Stimulated activated CD8-positive, alpha-beta memory T cell treated with anti-CD3 and anti-CD28 coated beads, Interleukin-7, amount 100 ng/mL, for 4 hours (primary cell): ENCODE results near the gene MGRN1.

ENCODE experiments used
- DNase-seq, 2 donors: peaks; one replicate each; pipeline ENCODE4 v3.0.0-alpha.2; 2020; ENCODE audit warnings: low read depth in 2 of 2

The MGRN1 gene

DNA sequence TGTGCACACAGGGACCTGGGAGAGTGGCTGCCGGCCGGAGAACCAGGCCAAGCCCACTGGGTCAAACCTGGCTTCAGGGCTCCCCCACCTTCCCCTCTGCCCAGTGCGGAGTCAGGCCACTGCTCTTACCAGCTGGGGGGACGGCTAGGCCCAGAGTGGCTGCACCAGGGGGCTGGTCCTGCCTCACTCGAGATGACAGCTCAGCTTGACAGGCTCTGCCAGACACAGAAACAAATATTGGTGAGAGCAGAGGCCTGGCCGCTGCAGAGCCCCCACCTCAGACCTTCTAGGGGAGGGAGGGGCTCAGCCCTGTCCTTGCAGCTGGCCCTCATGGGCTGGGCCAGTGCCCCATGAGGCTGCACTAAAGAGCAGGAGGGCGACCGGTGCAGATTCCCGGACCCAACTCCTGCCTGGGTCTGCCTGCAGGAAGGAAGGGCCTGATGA lies 73.2 kb downstream of the MGRN1 start:
- no peak for DNase-seq

DNA sequence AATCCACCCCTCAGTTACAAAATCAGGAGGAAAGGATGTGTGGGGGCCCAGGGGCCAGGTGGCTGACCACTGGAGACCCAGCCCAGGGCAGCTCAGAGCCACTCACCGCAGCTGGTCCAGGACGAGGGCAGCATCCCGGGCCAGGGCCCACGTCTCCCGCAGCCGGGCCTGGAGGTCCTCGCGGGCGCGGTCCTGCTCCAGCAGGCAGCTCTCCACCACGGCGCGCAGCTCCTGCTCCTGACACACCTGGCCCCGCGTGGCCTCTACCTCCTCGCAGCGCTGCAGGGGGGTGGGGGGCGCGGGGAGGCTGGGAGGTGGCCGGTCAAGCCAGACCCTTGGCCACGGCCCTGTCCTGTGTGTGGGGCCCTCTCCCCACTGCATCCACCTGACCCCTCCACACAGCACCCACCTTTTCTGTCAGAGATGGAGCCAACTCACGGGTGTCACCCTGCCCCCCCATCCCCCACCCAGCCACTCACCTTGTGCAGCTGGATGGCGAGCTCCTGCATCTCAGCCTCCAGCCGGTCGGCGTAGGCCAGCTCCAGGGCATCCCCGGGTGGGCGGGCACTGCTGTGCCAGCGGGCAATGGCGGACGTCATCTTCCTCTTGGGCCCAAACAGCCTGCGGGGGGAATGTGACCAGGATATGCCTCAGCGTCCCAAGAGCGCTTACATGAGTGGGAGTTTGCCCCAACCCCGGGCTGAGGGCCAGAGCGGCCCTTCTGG lies 73.9 kb downstream of the MGRN1 start:
- DNase-seq = no peak

DNA sequence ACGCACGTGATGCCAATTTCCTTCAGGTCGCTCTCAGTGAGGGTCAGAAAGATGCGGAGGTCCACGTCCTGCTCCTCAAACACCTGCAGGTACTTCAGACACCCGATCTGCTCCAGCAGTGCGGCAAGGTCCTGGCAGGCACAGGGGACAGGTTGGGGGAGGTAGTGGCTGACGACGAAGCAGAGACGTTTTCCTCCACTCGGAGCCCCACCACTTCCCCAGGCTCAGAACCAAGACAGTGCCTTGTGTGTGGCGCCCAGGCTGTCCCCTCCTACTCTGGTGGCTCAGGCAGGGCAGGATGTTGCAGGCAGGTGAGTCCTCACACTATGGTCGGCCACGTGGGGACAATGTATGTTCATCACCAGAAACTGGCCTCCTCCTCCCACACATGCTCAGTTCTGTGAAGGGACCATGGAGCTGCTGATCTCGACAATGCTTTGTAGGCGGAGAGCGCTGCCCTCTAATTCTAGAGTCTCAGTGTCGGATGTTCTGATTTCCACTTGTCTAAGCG lies 74.5 kb downstream of the MGRN1 start:
- DNase-seq = no peak

DNA sequence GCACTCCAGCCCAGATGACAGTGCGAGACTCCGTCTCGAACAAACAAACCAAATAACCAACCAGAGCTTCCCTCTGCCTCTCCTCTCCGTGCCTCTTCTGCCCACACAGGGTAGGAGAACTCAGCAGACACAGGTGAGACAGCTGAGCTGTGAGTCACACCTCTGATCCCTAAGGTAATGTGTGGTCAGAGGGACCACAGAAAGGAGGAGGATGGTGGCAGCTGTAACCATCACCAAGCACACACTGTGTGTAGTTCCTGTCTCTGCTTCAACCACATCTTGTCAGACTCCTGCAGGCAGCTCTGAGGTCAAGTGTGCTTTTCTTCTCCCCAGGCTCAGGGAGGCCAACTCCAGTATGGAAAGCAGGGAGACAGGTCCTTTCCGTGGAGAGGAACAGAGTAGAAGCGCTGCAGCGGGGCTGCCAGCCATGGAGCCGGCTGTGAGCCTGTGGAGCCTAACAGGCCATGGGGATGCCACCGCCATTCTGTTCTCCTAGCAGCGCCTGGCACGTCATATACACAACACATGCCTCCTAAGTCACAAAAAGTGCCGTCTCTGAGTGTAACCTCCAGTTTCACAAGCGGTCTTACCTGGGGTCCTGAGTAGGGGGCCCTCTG lies 75.9 kb downstream of the MGRN1 start:
- peak; percentile 17 to 45 for DNase-seq

DNA sequence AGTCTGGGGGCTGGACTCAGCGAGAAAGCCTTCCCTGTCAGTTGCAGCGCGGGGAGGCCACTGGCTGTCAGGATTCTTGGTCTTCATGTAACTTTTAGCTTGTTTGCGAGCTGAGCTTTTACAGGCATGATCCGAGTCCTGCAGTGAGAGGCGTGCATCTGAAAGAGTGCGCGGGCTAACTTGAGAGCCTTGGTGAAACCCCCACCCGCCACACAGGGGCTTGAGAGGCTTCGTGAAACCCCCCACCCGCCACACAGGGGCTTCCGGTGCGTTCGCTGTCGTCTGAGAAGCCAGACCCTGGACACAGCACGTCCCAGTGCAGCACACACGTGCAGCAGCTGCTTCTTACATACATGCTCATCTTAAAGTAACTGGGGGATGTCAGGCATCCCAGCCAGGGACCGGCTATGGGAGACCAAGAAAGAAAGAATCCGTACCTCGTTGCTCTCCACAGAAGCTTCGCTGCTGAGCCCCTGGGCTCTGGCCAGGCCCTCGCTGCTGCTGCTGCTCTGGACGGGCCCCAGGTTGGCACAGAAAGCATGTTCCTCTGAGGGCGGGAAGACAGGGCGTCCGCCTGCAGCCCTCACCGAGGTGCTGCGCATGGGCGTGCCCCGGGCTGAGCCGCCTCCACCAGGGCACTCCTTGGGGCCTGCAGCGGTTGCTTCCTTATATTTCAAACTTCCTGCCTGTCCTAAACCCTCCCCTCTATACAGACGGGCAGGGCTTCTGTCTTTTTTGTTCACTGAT lies 76.5 kb downstream of the MGRN1 start:
- no peak for DNase-seq

DNA sequence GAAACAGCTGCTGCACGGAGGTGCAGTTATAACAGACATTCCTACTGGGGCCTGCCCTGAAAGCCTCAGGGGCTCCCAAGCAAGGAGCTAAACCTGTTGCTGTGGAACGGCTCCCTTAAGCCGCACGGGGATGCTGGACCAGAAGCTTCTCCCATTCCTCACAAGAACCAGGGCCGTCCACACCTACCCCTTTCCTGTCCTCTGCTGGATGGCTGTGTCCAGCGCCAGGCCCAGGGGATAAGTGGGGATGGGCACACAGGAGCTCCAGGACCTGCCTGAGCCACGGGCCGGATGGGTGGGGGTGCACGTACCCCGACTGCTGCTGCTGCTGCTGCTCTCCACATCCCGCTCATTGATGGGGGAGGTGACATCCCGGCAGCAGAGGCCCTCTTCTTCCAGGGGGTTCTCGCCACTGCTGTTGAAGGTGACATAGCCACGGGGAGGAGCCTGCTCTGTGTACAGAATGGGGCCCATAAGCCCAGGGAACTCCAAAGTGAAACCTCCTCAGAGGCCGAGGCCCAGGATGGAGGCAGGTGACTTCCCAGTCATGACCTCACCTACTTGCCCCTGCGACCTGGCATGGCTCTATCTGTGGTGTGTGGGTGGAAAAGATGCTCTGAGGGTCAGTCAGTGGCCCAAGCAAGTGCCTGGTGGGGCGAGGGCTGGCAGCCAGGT lies 77.3 kb downstream of the MGRN1 start:
- no peak for DNase-seq

DNA sequence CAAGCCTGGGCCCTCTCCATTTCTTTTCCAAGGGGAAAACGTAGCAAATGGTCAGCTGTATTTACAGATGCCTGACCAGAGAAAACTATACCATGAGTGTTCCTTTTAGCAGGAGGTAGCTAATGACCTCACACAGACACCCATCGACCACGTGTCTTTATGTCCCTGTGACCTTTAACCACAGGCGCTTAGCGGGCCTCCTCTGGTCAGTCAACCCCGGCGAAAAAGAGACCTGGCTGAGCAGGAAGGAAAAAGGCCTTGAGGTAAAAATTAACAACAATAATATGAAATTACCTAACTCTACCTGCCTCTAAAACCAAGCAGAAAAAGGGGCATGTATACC lies 77.8 kb downstream of the MGRN1 start:
- DNase-seq = no peak

DNA sequence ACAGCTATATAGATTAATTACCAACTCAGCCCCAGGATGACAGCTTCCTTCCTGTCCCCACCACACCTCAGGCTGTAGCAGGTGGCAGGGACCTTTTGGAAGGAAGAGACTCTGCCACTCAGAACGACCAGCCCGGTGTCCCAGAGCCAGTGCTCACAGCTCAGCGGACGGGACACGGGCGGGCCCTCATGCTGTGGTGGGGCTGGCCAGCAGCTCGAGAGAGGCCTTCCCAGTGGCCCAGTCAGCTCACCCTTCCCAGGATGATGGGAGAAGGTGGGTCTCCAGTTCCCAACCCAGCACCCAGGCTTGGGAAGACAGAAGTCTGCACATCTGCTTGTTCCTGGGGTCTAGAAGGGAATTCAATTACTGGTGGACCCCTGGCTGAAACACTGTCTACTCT lies 79.3 kb downstream of the MGRN1 start:
- no peak for DNase-seq

DNA sequence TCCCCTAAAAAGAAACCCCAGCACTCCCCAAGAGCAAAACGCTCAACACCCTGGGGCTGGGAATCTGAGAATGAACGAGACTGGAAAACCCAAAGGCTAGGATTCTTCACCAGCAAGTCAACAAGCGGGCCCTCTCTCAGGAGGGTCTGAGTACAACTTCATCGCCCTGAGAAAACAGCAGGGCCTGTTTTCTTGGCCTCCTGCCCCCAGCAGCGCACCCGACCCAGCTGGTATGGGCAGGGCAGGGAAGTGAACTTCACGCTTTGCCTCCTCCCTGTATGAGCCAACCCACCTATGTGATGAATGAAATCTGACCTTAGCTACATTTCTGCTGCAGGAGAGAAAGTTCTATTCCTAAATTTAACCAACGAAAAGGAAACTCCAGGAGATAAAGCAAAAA lies 79.9 kb downstream of the MGRN1 start:
- DNase-seq = no peak

DNA sequence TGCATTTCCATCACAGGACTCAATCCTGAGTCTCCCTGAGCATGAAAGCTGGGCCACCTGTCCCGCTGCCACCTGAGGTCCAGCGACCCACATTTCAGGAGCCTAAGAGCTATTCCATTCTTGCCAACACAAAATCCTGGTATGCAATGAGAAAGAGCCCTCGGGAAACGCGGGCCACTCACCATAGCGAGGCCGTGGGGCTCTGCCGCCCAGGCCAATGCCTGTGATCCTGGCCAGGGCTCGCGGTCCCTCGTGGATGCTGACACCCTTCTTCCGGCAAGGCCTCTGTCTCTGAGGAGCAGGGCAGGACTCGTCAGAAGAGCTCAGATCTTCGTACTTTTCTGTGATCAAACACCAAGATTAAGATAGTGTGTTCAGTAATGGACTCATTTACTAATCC lies 80.3 kb downstream of the MGRN1 start:
- no peak for DNase-seq

DNA sequence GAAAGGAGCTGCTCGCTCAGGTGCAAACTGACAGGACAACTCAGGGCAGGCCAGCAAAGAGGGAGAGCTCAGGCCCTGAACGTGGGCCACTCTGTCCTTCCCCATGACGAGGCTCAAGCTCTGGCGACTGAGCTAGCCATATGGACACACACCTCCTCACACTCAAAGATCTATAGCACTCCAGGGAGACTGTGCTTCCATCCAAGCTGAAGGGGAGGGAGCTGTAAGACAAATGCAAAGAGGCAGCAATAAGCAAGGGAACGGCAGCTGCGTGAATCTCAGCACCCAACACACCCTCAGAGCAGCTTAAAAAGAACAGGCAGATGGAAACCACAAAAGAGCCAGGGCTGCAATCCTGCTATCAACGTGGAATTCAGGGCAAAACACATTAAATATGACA lies 82.2 kb downstream of the MGRN1 start:
- no peak for DNase-seq

DNA sequence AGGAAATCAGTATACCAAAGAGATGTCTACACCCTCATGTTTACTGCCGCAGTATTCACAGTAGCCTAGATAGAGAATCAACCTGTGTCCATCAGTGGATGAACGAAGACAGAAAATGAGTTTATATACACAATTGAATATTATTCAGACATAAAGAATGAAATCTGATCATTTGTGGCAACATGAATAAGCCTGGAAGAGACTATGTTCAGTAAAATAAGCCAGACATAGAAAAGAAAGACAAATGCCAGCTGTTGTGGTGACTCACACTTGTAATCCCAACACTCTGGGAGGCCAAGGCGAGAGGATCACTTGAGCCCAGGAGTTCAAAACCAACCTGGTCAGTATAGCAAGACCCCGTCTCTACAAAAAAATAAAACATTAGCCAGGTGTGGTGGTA lies 84.9 kb downstream of the MGRN1 start:
- no peak for DNase-seq

DNA sequence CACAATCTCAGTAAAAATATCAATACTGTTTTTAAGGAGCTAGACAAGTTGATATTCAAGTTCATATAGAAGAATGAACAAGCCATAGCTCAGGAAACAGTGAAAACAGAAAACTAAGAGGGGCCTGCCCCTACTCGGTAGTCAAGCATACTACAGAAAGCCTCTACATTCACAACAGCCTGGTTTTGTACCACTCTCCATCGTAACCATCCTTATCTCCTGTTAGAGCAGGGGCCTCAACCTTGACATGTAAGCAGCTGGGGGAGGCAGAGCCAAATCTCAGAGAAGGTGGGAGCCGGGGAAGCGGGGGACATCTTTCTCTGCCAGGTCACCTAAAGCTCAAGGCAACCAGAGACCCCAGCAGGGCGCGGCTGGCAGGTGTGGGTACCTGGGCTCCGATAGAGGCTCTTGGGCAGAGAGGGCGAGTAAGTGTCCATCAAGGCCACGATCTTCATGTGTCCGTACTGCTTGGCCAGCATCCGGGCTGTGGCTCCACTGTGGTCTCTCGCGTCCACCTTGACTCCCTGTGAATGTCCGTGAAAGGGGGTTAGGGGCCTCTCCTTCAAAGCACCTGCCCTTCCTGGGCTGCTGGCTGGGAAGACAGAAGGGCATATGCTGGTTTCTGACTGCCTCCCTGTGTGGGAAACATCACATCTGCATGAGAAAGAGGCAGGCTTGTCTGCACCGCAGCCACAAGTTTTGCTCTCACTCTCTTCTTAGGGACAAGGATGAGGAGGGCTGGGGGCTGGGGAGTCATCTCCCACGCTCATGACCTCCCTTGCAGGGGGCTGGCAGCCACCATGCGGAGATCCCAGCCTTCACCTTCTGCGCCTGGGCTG lies 89.3 kb downstream of the MGRN1 start:
- no peak for DNase-seq

DNA sequence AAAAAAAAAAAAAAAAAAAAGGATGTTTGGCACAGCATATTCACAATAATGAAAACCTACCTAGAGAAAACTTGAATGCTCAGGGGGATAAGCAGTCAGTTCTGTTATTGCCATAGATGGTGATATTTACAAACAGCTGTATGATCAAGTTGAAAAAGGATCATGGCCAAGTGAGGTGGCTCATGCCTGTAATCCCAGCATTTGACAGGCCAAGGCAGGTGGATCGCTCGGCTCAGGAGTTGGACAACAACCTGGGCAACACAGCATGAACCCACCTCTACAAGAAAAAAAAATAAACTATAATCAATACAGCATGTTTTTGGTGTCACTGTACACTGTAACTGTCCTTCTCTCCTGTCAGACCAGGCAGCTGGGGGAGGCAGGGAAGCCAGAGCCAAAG lies 90.4 kb downstream of the MGRN1 start:
- DNase-seq = no peak

DNA sequence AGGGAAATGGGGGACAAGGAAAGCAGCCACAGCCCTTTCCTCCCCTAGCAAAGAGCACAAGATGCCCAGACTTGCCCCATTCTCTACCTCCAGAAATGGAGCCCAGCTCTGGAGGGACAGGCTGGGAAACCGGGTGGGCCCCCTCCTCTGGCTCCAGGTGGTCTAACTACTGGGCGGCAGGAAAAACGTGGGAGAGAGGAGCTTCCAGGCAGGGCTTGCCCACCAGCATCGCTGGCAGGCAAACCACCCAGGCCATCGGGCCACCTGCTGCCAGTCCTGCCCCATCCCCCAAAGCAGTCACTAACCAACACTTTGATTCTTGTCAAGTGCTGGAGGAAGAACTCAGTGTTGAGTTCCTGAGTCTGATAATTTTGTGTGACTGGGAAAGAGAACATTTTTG lies 93.8 kb downstream of the MGRN1 start:
- no peak for DNase-seq

DNA sequence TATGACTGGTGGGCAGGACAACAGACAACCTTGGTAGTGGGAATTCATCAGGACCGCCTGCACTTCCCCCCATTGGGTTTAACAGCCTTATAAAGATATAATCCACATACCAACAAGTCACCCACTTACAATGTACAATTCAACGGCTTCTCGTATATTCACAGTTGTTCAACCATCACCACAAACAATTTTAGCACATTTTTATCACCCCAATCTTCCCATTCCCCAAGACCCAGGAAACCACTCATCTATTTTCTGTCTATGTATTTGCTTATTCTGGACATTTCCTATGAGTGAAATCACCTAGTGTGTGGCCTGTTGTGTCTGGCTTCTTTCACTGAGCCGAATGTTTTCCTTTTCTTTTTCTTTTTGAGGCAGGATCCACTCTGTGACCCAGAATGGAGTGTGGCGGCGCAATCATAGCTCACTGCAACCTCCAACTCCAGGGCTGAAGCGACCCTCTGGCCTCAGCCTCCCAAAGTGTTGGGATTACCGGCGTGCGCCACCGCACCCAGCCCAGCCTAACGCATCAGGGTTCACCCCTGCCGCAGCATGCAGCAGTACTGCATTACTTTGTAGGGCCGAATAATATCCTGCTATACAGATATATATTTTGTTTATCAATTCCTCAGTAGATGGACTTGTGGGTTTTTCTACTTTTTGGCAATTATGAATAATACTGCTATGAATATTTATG lies 98.6 kb downstream of the MGRN1 start:
- no peak for DNase-seq

DNA sequence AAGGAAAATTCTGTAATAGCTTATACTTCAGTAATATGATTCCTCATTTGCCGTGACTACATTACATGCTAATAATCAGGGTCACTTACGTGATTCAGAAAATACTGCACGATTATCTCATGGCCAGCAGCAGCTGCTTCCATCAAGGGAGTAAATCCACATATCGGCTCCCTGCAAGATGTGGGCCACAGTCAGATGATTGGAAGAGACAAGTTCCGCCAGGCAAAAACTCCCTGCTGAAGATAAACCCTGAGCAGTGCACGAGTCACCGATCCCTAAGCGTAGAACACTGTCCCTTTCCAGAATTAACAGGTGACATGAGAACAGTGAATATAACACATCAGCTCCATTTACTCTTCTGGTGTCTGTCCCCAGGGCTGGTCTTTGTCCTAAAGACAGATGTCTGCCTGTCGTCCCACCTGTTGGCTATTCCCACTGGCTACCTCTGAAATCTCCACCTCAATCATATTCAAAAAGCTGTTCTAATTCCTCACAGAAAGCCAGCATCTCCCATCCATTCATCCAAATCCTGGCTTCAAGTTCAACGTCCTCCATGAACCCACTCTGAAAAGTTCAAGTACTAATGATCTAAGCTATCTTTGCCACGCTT lies 100.1 kb downstream of the MGRN1 start:
- no peak for DNase-seq

DNA sequence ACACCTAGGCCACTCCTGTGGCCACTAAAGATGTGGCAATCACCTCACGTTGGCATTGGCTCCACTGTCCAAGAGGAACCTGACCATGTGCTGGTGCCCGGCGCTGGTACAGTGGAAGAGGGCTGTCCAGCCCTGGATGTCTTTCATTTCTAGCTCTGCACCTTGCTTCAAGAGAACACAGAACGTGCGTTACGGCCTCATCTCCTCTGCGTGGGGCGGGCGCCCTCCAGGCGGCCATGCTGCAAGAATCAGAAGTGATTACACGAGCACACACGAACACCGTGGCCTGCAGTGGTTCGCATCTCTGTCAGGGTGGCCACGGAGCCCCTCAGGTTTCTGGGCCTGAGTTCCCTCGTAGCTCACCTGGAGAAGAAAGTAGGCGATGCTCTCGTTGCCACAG lies 102.0 kb downstream of the MGRN1 start:
- DNase-seq = no peak

DNA sequence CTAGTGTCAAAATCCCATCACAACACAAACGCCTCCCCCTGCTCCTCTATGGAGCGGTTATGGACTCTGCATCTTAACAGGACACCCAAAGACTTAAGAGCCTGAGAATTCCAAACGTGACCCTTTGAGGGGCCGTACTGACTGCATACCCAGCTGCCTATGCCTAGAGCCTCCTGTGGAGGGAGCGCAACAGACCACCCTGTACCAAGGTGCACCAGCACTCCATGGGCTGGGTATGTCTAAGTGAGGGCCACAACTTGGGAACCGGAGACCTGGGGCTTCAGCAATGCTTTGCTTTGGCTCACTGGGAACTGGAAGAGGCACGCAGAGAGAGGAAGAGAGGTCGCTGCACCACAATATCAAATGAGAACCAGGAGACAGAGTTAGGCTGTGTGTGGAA lies 104.0 kb downstream of the MGRN1 start:
- no peak for DNase-seq

DNA sequence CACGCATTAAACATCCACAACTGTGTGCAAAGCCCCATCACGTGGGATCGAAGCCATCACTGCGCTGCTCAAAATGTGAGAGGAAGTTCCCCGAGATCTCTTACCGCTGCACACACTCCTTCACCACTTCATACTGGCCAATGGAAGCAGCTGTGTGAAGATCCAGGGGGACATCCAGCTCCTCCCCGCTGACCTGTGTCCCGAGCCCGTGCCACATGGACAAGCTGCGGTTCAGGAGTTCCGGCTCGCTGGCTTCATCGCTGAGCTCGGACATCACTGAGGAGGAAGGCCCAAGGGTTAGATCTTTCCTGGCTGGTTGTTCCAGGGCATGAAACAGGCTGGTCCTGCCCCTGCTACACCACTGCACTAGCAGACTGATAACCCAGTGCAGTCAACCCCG lies 105.2 kb downstream of the MGRN1 start:
- DNase-seq = no peak
